Measurements from ENCODE around the gene GAR1.
"Not testable (repeated sequence)": the region's sequence is repeated elsewhere in the genome, so short reads cannot be mapped to it uniquely, and the experiment has no call there.

The GAR1 gene

GRCh38 chr4:109815151-109816081 is at the start of gene GAR1:
TSS of gene GAR1 (plus strand) at chr4:109815762. CDS start at chr4:109816165, 403 bp downstream.
- peak; percentile 90 for DNase-seq (ENCODE audit: low spot score)
- ATAC-seq (ENCODE audit: low read depth): peak; percentile 95

GRCh38 chr4:109782092-109782491 is 33.5 kb upstream of the GAR1 start:
- not testable (repeated sequence) for H3K27me3 ChIP-seq (ENCODE audit: insufficient read depth, poor library complexity, severe bottlenecking); ATAC-seq (ENCODE audit: low read depth); H3K4me1 ChIP-seq (ENCODE audit: insufficient read depth, poor library complexity, severe bottlenecking); H3K36me3 ChIP-seq (ENCODE audit: low read depth); H3K4me3 ChIP-seq (ENCODE audit: severe bottlenecking); H3K27ac ChIP-seq (ENCODE audit: poor library complexity, severe bottlenecking); H3K9me3 ChIP-seq (ENCODE audit: severe bottlenecking); DNase-seq (ENCODE audit: low spot score)

More at GRCh38 chr4:109815151-109816081, at the start of gene GAR1:
- Histone ChIP-seq H3K27ac (ENCODE audit: poor library complexity, severe bottlenecking) (peak within 1 kb of the TSS; percentile 53), H3K36me3 (ENCODE audit: low read depth) (peaks cover 31% of the 10 kb centered on the region), H3K4me1 (ENCODE audit: insufficient read depth, poor library complexity, severe bottlenecking) (peaks cover 9% of the 10 kb centered on the region), H3K27me3 (ENCODE audit: insufficient read depth, poor library complexity, severe bottlenecking) (no peaks in the 10 kb centered on the region), H3K9me3 (ENCODE audit: severe bottlenecking) (no peaks in the 10 kb centered on the region), H3K4me3 (ENCODE audit: severe bottlenecking) (peak within 1 kb of the TSS; percentile 58)
- TF ChIP-seq CTCF (IDR thresholded peaks at IDR 0.05; ENCODE audit: poor library complexity, severe bottlenecking): no peak

- DNase-seq (ENCODE audit: low spot score) (no peak), ATAC-seq (ENCODE audit: low read depth) (no peak)
- no peak overlapping the region for H3K4me3 ChIP-seq (ENCODE audit: severe bottlenecking)
- no peaks in the 10 kb centered on the region for H3K4me1 ChIP-seq (ENCODE audit: insufficient read depth, poor library complexity, severe bottlenecking)
- no peaks in the 10 kb centered on the region for H3K27me3 ChIP-seq (ENCODE audit: insufficient read depth, poor library complexity, severe bottlenecking)
- H3K9me3 ChIP-seq (ENCODE audit: severe bottlenecking): no peaks in the 10 kb centered on the region
- TF ChIP-seq CTCF (IDR thresholded peaks at IDR 0.05; ENCODE audit: poor library complexity, severe bottlenecking): no peak
- no peak overlapping the region for H3K27ac ChIP-seq (ENCODE audit: poor library complexity, severe bottlenecking)
- H3K36me3 ChIP-seq (ENCODE audit: low read depth): no peaks in the 10 kb centered on the region
Observed at GRCh38 chr4:109786846-109787245, 28.7 kb upstream of the GAR1 start.

GRCh38 chr4:109787807-109788206 is 27.8 kb upstream of the GAR1 start:
- DNase-seq (ENCODE audit: low spot score) (no peak), ATAC-seq (ENCODE audit: low read depth) (no peak)
- Histone ChIP-seq H3K9me3 (ENCODE audit: severe bottlenecking) (no peaks in the 10 kb centered on the region), H3K36me3 (ENCODE audit: low read depth) (no peaks in the 10 kb centered on the region), H3K4me3 (ENCODE audit: severe bottlenecking) (no peak overlapping the region), H3K27ac (ENCODE audit: poor library complexity, severe bottlenecking) (no peak overlapping the region), H3K4me1 (ENCODE audit: insufficient read depth, poor library complexity, severe bottlenecking) (no peaks in the 10 kb centered on the region), H3K27me3 (ENCODE audit: insufficient read depth, poor library complexity, severe bottlenecking) (no peaks in the 10 kb centered on the region)
- TF ChIP-seq CTCF (IDR thresholded peaks at IDR 0.05; ENCODE audit: poor library complexity, severe bottlenecking): no peak

- Histone ChIP-seq H3K4me1 (ENCODE audit: insufficient read depth, poor library complexity, severe bottlenecking) (no peaks in the 10 kb centered on the region), H3K36me3 (ENCODE audit: low read depth) (no peaks in the 10 kb centered on the region), H3K9me3 (ENCODE audit: severe bottlenecking) (no peaks in the 10 kb centered on the region), H3K27me3 (ENCODE audit: insufficient read depth, poor library complexity, severe bottlenecking) (no peaks in the 10 kb centered on the region), H3K27ac (ENCODE audit: poor library complexity, severe bottlenecking) (no peak overlapping the region), H3K4me3 (ENCODE audit: severe bottlenecking) (no peak overlapping the region)
- TF ChIP-seq CTCF (IDR thresholded peaks at IDR 0.05; ENCODE audit: poor library complexity, severe bottlenecking): no peak
- ATAC-seq (ENCODE audit: low read depth) (no peak), DNase-seq (ENCODE audit: low spot score) (no peak)
Observed at GRCh38 chr4:109795059-109795458, 20.5 kb upstream of the GAR1 start.
